Activated CD8-positive, alpha-beta memory T cell treated with anti-CD3 and anti-CD28 coated beads, Interleukin-2, amount 10 ng/mL, durations not matched to agents 7 days and 5 days (primary cell): ENCODE data around the gene UBE2E2. TPM values are rescaled to one million over a fixed set of nuclear protein-coding genes. Genes with fewer than 3 reads are reported as not detected.

Source experiments
- ATAC-seq: fragments of 150-1000 bp; cut with Tn5 transposase; one replicate; pipeline ENCODE4 v1.10.0; 2021; ENCODE audit warnings: moderate library complexity
- CTCF ChIA-PET: fragments of 350-600 bp; sonication (Branson Sonifier 250); formaldehyde crosslinking; loops from one replicate; lab custom pipeline; 2021; ENCODE audit warnings: antibody characterized with exemption; lab: Charles Lee
- DNase-seq: peaks from one replicate; pipeline ENCODE4 v3.0.0-alpha.2; 2020
- H3K27ac Mint-ChIP-seq: one replicate; pipeline ENCODE4 v1.8.0; 2021; ENCODE audit warnings: mild to moderate bottlenecking, mixed read lengths
- H3K27me3 Mint-ChIP-seq: one replicate; pipeline ENCODE4 v1.8.0; 2021; ENCODE audit warnings: mixed read lengths
- H3K36me3 Mint-ChIP-seq: one replicate; pipeline ENCODE4 v1.8.0; 2021; ENCODE audit warnings: mild to moderate bottlenecking, mixed read lengths
- H3K4me1 Mint-ChIP-seq: one replicate; pipeline ENCODE4 v1.8.0; 2021; ENCODE audit warnings: mixed read lengths
- H3K4me3 Mint-ChIP-seq: one replicate; pipeline ENCODE4 v1.8.0; 2021; ENCODE audit warnings: mild to moderate bottlenecking, moderate library complexity, mixed read lengths
- H3K9me3 Mint-ChIP-seq: one replicate; pipeline ENCODE4 v1.8.0; 2022; ENCODE audit warnings: low read depth, mixed read lengths
- total RNA-seq, 2 experiments: library from RNA; stranded (reverse); gene quantifications; one replicate each; pipeline ENCODE4 v1.2.3, GENCODE V29; 2021

Gene UBE2E2
- total RNA-seq, 2 experiments from 2014 or later, result 0.77 to 0.82 TPM

DNA sequence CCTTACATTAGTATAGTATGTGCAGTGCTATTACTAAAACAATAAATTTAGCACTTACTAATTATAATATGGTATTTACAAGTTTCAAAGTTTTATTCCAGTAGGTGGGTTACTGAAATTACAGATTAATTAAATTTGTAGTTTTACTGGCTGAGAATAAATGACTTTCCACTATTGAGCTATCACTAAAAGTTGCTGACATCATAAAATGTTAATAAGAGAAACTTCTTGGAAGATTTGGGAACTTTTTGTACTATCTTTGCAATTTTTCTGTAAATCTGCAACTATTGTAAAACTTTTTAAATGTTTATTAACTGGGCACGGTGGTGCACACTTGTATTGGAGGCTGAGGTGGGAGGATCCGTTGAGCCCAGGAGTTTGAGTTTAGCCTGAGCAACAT lies 247.7 kb downstream of the UBE2E2 start:
- ATAC-seq (no peak), DNase-seq (no peak)
- Mint-ChIP-seq H3K27me3 (no peaks in the 10 kb centered on the region), H3K4me3 (no peak overlapping the region), H3K9me3 (no peaks in the 10 kb centered on the region), H3K4me1 (no peaks in the 10 kb centered on the region), H3K27ac (no peak overlapping the region), H3K36me3 (no peaks in the 10 kb centered on the region)
- CTCF ChIA-PET, result no interaction called here

DNA sequence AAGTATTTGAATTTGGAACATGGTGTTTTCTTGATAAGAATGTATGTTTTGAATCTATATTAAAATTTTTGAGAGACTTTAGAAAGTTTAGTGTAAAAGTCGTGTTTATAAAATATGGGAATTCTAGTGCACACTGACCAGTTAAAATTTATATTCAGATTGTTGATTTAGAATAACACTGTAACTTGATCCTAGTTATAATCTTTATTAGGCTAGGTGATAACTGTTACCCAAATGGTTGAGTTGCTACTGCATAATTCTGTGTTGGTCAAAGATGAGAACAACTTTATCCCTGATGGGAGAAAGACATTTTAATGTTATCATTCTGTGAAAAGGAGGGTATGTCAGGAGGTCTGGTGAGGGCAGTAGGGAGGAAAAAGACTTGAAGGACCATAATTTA lies 249.3 kb downstream of the UBE2E2 start:
- H3K4me3 Mint-ChIP-seq, result no peak overlapping the region
- H3K36me3 Mint-ChIP-seq, result no peaks in the 10 kb centered on the region
- no peaks in the 10 kb centered on the region for H3K4me1 Mint-ChIP-seq
- H3K27me3 Mint-ChIP-seq, result no peaks in the 10 kb centered on the region
- CTCF ChIA-PET, result no interaction called here
- DNase-seq (no peak), ATAC-seq (no peak)
- H3K27ac Mint-ChIP-seq, result no peak overlapping the region
- H3K9me3 Mint-ChIP-seq, result no peaks in the 10 kb centered on the region

- CTCF ChIA-PET, result no interaction called here
- Mint-ChIP-seq H3K27ac (no peak overlapping the region), H3K27me3 (no peaks in the 10 kb centered on the region), H3K4me1 (no peaks in the 10 kb centered on the region), H3K4me3 (no peak overlapping the region), H3K36me3 (no peaks in the 10 kb centered on the region), H3K9me3 (peaks cover 3% of the 10 kb centered on the region)
- no peak for ATAC-seq
- DNase-seq, result no peak
Measured at GRCh38 chr3:23455084-23455483, 252.0 kb downstream of the UBE2E2 start.

DNA sequence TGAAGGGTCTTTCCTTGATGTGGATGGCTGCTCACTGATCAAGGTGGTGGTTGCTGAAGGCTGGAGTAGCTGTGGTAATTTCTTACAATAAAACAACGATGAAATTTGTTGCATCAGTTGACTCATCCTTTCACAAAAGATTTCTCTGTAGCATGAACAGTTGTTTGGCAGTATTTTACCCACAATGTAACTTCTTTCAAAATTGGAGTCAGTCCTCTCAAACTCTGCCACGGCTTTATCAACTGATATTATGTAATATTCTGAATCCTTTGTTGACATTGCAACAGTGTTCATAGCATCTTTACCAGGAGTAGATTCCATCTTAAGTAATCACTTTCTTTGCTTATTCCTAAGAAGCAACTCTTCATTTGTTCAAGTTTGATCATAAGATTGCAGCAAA lies 252.6 kb downstream of the UBE2E2 start:
- CTCF ChIA-PET, result no interaction called here
- Mint-ChIP-seq H3K4me1 (no peaks in the 10 kb centered on the region), H3K27ac (no peak overlapping the region), H3K27me3 (no peaks in the 10 kb centered on the region), H3K9me3 (peaks cover 3% of the 10 kb centered on the region), H3K36me3 (no peaks in the 10 kb centered on the region), H3K4me3 (no peak overlapping the region)
- ATAC-seq (no peak), DNase-seq (no peak)

DNA sequence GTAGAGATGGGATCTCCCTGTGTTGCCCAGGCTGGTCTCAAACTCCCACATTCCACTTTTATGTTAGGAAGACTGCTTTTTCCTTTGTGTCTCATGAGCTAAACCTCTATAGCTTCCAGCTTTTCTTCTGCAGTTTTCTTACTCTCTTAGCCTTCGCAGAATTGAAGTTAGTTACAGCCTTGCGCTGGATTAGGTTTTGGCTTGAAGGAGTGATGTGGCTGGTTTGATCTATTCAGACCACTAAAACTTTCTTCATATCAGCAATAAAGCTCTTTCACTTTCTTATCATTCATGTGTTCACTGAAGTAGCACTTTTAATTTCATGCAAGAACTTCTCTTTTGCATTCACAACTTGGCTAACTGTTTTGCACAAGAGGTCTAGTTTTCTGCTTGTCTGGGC lies 254.6 kb downstream of the UBE2E2 start:
- Mint-ChIP-seq H3K9me3 (peaks cover 3% of the 10 kb centered on the region), H3K36me3 (no peaks in the 10 kb centered on the region), H3K27me3 (no peaks in the 10 kb centered on the region), H3K4me1 (no peaks in the 10 kb centered on the region), H3K4me3 (no peak overlapping the region), H3K27ac (no peak overlapping the region)
- ATAC-seq, result no peak
- no peak for DNase-seq
- CTCF ChIA-PET, result no interaction called here

GRCh38 chr3:23459465-23459864 lies 256.3 kb downstream of the UBE2E2 start:
- DNase-seq (no peak), ATAC-seq (no peak)
- peaks cover 3% of the 10 kb centered on the region for H3K9me3 Mint-ChIP-seq
- no peaks in the 10 kb centered on the region for H3K4me1 Mint-ChIP-seq
- no peaks in the 10 kb centered on the region for H3K27me3 Mint-ChIP-seq
- CTCF ChIA-PET, result no interaction called here
- no peaks in the 10 kb centered on the region for H3K36me3 Mint-ChIP-seq
- H3K27ac Mint-ChIP-seq, result no peak overlapping the region
- H3K4me3 Mint-ChIP-seq, result no peak overlapping the region

- H3K9me3 Mint-ChIP-seq, result peaks cover 3% of the 10 kb centered on the region
- H3K27ac Mint-ChIP-seq, result no peak overlapping the region
- ATAC-seq, result no peak
- no peaks in the 10 kb centered on the region for H3K4me1 Mint-ChIP-seq
- H3K36me3 Mint-ChIP-seq, result no peaks in the 10 kb centered on the region
- no peak overlapping the region for H3K4me3 Mint-ChIP-seq
- no peaks in the 10 kb centered on the region for H3K27me3 Mint-ChIP-seq
- CTCF ChIA-PET, result no interaction called here
- DNase-seq, result no peak
Measured at GRCh38 chr3:23459889-23460546, 256.9 kb downstream of the UBE2E2 start.

DNA sequence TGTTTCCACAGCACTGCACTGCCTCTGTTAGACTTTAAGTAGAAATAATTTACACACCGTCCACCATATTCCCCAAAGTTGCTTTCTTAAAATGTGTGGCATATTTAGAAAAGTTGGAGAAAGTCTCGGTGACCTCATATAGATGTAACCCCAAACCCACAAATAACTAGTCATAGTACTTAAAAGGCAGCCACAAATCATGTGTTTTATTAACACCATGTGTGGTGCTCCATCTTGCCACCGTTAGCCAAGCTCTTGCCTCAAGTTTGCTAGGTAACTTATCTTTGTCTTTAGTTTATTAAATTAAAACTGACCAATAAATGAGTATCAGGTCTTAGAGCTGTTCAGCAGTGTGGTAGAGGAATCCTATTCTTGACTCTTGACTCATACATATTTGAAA lies 257.9 kb downstream of the UBE2E2 start:
- Mint-ChIP-seq H3K4me3 (no peak overlapping the region), H3K27me3 (no peaks in the 10 kb centered on the region), H3K4me1 (no peaks in the 10 kb centered on the region), H3K36me3 (no peaks in the 10 kb centered on the region), H3K9me3 (peaks cover 3% of the 10 kb centered on the region), H3K27ac (no peak overlapping the region)
- no peak for ATAC-seq
- DNase-seq, result no peak
- CTCF ChIA-PET, result no interaction called here

DNA sequence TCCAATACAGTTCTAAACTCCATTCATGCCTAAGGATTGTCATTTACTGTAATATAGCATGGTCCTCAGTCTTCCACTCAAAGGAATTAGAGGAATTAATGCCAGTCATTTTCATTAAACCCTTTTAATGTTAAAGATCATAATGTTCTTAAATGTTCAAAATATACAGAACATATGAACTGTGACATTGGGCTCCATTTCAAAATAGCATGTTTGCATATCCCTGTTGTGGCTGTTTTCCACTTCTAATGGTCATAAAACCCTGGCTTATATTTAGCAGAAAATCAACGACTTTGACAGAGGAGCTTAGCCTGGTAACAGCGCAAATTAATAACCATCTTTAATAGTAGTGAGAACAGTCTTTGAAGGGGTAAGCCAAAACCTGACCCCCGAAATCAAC lies 260.7 kb downstream of the UBE2E2 start:
- Mint-ChIP-seq H3K36me3 (no peaks in the 10 kb centered on the region), H3K4me1 (no peaks in the 10 kb centered on the region), H3K27ac (no peak overlapping the region), H3K9me3 (peaks cover 2% of the 10 kb centered on the region), H3K4me3 (no peak overlapping the region), H3K27me3 (no peaks in the 10 kb centered on the region)
- DNase-seq, result no peak
- no peak for ATAC-seq
- CTCF ChIA-PET, result no interaction called here

GRCh38 chr3:23465569-23465968 lies 262.4 kb downstream of the UBE2E2 start:
- Mint-ChIP-seq H3K9me3 (peaks cover 2% of the 10 kb centered on the region), H3K4me1 (no peaks in the 10 kb centered on the region), H3K27ac (no peak overlapping the region), H3K27me3 (no peaks in the 10 kb centered on the region), H3K4me3 (no peak overlapping the region), H3K36me3 (no peaks in the 10 kb centered on the region)
- CTCF ChIA-PET, result no interaction called here
- DNase-seq (no peak), ATAC-seq (no peak)

DNA sequence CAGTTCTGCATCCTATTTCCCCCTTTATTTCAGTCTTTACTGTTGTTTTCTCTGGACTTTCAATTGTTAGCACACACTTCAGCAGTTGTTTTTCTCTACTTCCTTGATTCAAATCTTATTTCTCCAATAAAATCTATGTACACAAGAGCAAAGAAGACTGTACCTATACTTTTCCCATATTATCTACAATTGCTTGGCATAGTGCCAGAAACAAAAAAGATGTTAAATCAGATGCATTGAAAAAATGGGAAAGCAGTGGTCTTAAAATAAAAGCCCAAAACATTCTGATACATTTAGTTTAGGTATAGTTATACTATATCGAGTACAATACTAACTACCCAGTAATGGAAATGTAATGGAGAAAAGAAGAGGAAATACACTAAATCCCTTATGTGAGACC lies 265.1 kb downstream of the UBE2E2 start:
- no peaks in the 10 kb centered on the region for H3K4me1 Mint-ChIP-seq
- H3K9me3 Mint-ChIP-seq, result peaks cover 2% of the 10 kb centered on the region
- H3K27me3 Mint-ChIP-seq, result peaks cover 2% of the 10 kb centered on the region
- H3K36me3 Mint-ChIP-seq, result no peaks in the 10 kb centered on the region
- CTCF ChIA-PET, result no interaction called here
- no peak overlapping the region for H3K4me3 Mint-ChIP-seq
- DNase-seq (no peak), ATAC-seq (no peak)
- H3K27ac Mint-ChIP-seq, result no peak overlapping the region

DNA sequence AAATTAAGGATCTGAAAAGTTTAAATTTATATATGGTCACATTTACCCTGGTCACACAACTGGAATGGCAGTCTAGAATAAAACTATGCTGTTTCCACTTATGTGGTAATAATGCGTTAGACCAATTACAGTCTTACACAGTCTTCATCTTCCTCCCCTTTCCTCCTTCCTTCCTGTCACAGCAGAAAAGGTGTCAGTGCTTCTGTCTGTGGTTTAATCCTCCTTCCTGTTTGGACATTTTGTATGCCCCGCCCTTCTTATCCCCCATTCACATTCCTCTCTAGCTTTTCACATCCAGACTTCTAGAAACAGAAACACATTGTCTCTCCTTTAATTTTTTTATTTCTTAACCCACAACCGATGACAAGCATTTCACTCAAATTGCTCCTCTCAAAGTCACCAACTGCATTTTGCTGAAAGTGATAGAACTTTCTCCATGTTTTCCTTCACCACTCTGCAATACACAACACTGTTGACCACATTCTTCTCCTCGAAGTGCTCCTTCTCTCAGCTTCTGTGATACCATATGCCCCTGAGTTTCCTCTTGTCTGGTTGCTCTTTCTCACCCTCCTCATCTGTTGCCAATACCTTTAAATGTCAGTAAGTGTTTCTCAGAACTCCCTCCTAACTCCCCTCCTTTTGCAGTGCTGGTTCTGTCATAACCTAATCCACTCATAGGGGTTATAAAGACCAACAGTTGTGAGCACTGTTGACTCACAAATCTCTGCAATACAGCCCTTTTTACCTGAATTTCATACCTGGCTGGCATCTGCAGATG lies 271.6 kb downstream of the UBE2E2 start:
- Mint-ChIP-seq H3K27ac (no peak overlapping the region), H3K9me3 (peaks cover 5% of the 10 kb centered on the region)

GRCh38 chr3:23475446-23475845 lies 272.3 kb downstream of the UBE2E2 start:
- no peak overlapping the region for H3K4me3 Mint-ChIP-seq
- no peaks in the 10 kb centered on the region for H3K36me3 Mint-ChIP-seq
- ATAC-seq (no peak), DNase-seq (no peak)
- H3K9me3 Mint-ChIP-seq, result peaks cover 5% of the 10 kb centered on the region
- H3K27me3 Mint-ChIP-seq, result peaks cover 2% of the 10 kb centered on the region
- CTCF ChIA-PET, result no interaction called here
- H3K27ac Mint-ChIP-seq, result no peak overlapping the region
- peaks cover 4% of the 10 kb centered on the region for H3K4me1 Mint-ChIP-seq

More for the DNA sequence above, 271.6 kb downstream of the UBE2E2 start:
- ATAC-seq, result no peak
- DNase-seq, result no peak
- peaks cover 4% of the 10 kb centered on the region for H3K4me1 Mint-ChIP-seq
- no peak overlapping the region for H3K4me3 Mint-ChIP-seq
- CTCF ChIA-PET, result no interaction called here
- H3K36me3 Mint-ChIP-seq, result no peaks in the 10 kb centered on the region
- H3K27me3 Mint-ChIP-seq, result peaks cover 2% of the 10 kb centered on the region

GRCh38 chr3:23479026-23479425 lies 275.9 kb downstream of the UBE2E2 start:
- H3K27ac Mint-ChIP-seq, result no peak overlapping the region
- DNase-seq (no peak), ATAC-seq (no peak)
- no peaks in the 10 kb centered on the region for H3K36me3 Mint-ChIP-seq
- H3K4me1 Mint-ChIP-seq, result peaks cover 4% of the 10 kb centered on the region
- no peaks in the 10 kb centered on the region for H3K27me3 Mint-ChIP-seq
- H3K9me3 Mint-ChIP-seq, result peaks cover 5% of the 10 kb centered on the region
- CTCF ChIA-PET, result no interaction called here
- no peak overlapping the region for H3K4me3 Mint-ChIP-seq
